SK-N-SH treated with all-trans-retinoic acid at 6 μM for 48 hours (cell line): ENCODE results near the gene COL5A2.

ENCODE experiments used
- ATAC-seq: fragments of 200-7000 bp; cut with Tn5 transposase; 3 replicates; pipeline ENCODE4 v1.9.1; 2020; ENCODE audit warnings: mild to moderate bottlenecking, moderate library complexity
- BACH2 ChIP-seq: fragments of 250-450 bp; sonication (Bioruptor Pico); IDR thresholded peaks from 2 replicates; pipeline ENCODE4 v1.9.0; 2021; ENCODE audit warnings: mild to moderate bottlenecking, borderline replicate concordance
- CREB5 ChIP-seq: fragments of 250-450 bp; sonication (Bioruptor Pico); IDR thresholded peaks from 2 replicates; pipeline ENCODE4 v1.5.1; 2020; ENCODE audit warnings: low read depth, mild to moderate bottlenecking, moderate library complexity
- CSDC2 ChIP-seq: fragments of 250-450 bp; sonication (Bioruptor Pico); IDR thresholded peaks from 2 replicates; pipeline ENCODE4 v1.5.0; 2020; ENCODE audit warnings: mild to moderate bottlenecking, moderate library complexity
- ESRRG ChIP-seq: fragments of 250-450 bp; sonication (Bioruptor Pico); IDR thresholded peaks from 2 replicates; pipeline ENCODE4 v1.6.1; 2021; ENCODE audit warnings: mild to moderate bottlenecking
- GLIS3 ChIP-seq: fragments of 250-450 bp; sonication (Bioruptor Pico); IDR thresholded peaks from 2 replicates; pipeline ENCODE4 v1.5.0; 2020; ENCODE audit warnings: mild to moderate bottlenecking, moderate library complexity
- ISL1 ChIP-seq: fragments of 250-450 bp; sonication (Bioruptor Pico); IDR thresholded peaks from 2 replicates; pipeline ENCODE4 v2.1.2; 2022; ENCODE audit warnings: mild to moderate bottlenecking, moderate library complexity
- PATZ1 ChIP-seq: fragments of 250-450 bp; sonication (Bioruptor Pico); IDR thresholded peaks from 2 replicates; pipeline ENCODE4 v1.8.0; 2020; ENCODE audit warnings: mild to moderate bottlenecking, moderate library complexity, borderline replicate concordance
- PPARA ChIP-seq: fragments of 250-450 bp; sonication (Bioruptor Pico); IDR thresholded peaks from 2 replicates; pipeline ENCODE4 v1.5.0; 2020; ENCODE audit warnings: mild to moderate bottlenecking, borderline replicate concordance
- RARB ChIP-seq: fragments of 250-450 bp; sonication (Bioruptor Pico); IDR thresholded peaks from 2 replicates; pipeline ENCODE4 v1.8.0; 2021; ENCODE audit warnings: mild to moderate bottlenecking, moderate library complexity
- SNAI2 ChIP-seq: fragments of 250-450 bp; sonication (Bioruptor Pico); IDR thresholded peaks from 2 replicates; pipeline ENCODE4 v1.5.0; 2020; ENCODE audit warnings: mild to moderate bottlenecking, moderate library complexity
- TCF4 ChIP-seq: fragments of 250-450 bp; sonication (Bioruptor Pico); IDR thresholded peaks from 2 replicates; pipeline ENCODE4 v1.8.0; 2021; ENCODE audit warnings: mild to moderate bottlenecking, moderate library complexity, borderline replicate concordance
- TOX ChIP-seq: fragments of 250-450 bp; sonication (Bioruptor Pico); IDR thresholded peaks from 2 replicates; pipeline ENCODE4 v1.8.0; 2021; ENCODE audit warnings: mild to moderate bottlenecking, moderate library complexity, borderline replicate concordance
- ZC3H10 ChIP-seq: fragments of 250-450 bp; sonication (Bioruptor Pico); IDR thresholded peaks from 2 replicates; pipeline ENCODE4 v1.5.1; 2021; ENCODE audit warnings: mild to moderate bottlenecking, moderate library complexity
- ZFP3 ChIP-seq: fragments of 250-450 bp; sonication (Bioruptor Pico); IDR thresholded peaks from 2 replicates; pipeline ENCODE4 v1.5.0; 2020; ENCODE audit warnings: mild to moderate bottlenecking, moderate library complexity
- ZFP30 ChIP-seq: fragments of 450-650 bp; formaldehyde crosslinking; IDR thresholded peaks from 2 replicates; pipeline ENCODE4 v1.5.0; 2022; ENCODE audit warnings: mild to moderate bottlenecking, moderate library complexity
- ZNF565 ChIP-seq: fragments of 450-650 bp; formaldehyde crosslinking; conservative IDR thresholded peaks from 2 replicates; pipeline ENCODE4 v1.5.0; 2020; ENCODE audit warnings: low read depth, mild to moderate bottlenecking, moderate library complexity
- ZNF8 ChIP-seq: fragments of 450-650 bp; formaldehyde crosslinking; IDR thresholded peaks from 2 replicates; pipeline ENCODE4 v1.5.0; 2020; ENCODE audit warnings: mild to moderate bottlenecking, moderate library complexity
- TF ChIP-seq, protein P1 (sequence below): fragments of 250-450 bp; sonication (Bioruptor Pico); IDR thresholded peaks from 2 replicates; pipeline ENCODE4 v1.5.0; 2020; ENCODE audit warnings: mild to moderate bottlenecking, moderate library complexity
- TF ChIP-seq, protein P2 (sequence below): fragments of 250-450 bp; sonication (Bioruptor Pico); IDR thresholded peaks from 2 replicates; pipeline ENCODE4 v1.8.0; 2021; ENCODE audit warnings: low read depth, mild to moderate bottlenecking, moderate library complexity, borderline replicate concordance

The COL5A2 gene

GRCh38 chr2:189124175-189124574, 55.4 kb downstream of the COL5A2 start:
- TF ChIP-seq ISL1 (CRISPR knock-in tag), result peak; percentile 48
- TF ChIP-seq ZFP30 (CRISPR knock-in tag), result no peak
- no peak for TF ChIP-seq ZNF8 (CRISPR knock-in tag)
- ATAC-seq, result peak; percentile 71

DNA sequence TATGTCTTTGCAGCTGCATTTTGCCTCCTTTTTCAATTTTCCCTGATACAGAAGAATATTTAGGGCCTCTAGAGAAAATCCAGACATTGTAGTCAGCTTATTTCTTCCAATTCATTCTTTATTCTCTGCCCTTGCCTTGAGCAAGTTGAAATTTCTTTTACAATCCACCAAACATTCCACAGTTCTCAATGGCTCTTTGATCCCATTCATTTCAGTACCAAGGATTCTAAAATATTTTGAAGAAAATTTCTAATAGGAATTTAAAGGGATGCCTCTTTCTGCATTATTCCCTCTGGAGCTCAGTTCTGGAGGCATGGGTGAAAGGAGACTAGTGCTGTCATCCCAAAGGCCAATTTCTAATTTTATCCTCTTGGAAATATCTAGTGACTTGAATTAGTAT, 61.2 kb downstream of the COL5A2 start:
- TF ChIP-seq PPARA (CRISPR knock-in tag), result no peak
- TF ChIP-seq TOX (CRISPR knock-in tag), result no peak
- TF ChIP-seq PATZ1 (CRISPR knock-in tag), result no peak
- TF ChIP-seq ZFP3 (CRISPR knock-in tag), result no peak
- TF ChIP-seq ESRRG (CRISPR knock-in tag), result no peak
- no peak for TF ChIP-seq CREB5 (CRISPR knock-in tag)
- TF ChIP-seq SNAI2 (CRISPR knock-in tag), result no peak
- TF ChIP-seq BACH2 (CRISPR knock-in tag), result no peak

DNA sequence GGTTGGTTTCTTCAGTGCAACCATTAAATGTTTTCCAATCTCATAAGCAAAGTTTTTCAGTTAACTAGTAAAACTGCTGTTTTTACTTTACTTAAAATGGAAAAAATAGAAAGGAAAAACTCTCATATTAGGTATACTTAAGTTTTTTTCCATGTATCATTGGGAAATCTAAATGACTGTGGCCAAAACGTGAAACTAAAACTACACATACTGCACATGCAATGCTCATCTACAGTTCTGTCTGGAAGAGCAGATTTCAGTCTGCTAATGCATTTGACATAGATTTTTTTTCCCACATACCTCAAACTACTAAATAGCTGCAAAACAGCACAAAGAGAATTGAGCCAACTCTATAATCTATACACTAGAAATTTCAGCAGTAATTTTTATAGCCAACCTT, 62.6 kb downstream of the COL5A2 start:
- peak; percentile 36; the same call in 2 of the 3 replicates for ATAC-seq
- no peak for TF ChIP-seq RARB (CRISPR knock-in tag)
- no peak for TF ChIP-seq ZNF8 (CRISPR knock-in tag)
- no peak for TF ChIP-seq PATZ1 (CRISPR knock-in tag)
- TF ChIP-seq ESRRG (CRISPR knock-in tag), result no peak
- TF ChIP-seq CSDC2 (CRISPR knock-in tag), result no peak
- TF ChIP-seq GLIS3 (CRISPR knock-in tag), result no peak
- TF ChIP-seq, protein P1, sequence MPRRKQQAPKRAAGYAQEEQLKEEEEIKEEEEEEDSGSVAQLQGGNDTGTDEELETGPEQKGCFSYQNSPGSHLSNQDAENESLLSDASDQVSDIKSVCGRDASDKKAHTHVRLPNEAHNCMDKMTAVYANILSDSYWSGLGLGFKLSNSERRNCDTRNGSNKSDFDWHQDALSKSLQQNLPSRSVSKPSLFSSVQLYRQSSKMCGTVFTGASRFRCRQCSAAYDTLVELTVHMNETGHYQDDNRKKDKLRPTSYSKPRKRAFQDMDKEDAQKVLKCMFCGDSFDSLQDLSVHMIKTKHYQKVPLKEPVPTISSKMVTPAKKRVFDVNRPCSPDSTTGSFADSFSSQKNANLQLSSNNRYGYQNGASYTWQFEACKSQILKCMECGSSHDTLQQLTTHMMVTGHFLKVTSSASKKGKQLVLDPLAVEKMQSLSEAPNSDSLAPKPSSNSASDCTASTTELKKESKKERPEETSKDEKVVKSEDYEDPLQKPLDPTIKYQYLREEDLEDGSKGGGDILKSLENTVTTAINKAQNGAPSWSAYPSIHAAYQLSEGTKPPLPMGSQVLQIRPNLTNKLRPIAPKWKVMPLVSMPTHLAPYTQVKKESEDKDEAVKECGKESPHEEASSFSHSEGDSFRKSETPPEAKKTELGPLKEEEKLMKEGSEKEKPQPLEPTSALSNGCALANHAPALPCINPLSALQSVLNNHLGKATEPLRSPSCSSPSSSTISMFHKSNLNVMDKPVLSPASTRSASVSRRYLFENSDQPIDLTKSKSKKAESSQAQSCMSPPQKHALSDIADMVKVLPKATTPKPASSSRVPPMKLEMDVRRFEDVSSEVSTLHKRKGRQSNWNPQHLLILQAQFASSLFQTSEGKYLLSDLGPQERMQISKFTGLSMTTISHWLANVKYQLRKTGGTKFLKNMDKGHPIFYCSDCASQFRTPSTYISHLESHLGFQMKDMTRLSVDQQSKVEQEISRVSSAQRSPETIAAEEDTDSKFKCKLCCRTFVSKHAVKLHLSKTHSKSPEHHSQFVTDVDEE (CRISPR knock-in tag), result no peak
- no peak for TF ChIP-seq TCF4 (CRISPR knock-in tag)

More for the DNA sequence above, 61.2 kb downstream of the COL5A2 start:
- no peak for ATAC-seq

DNA sequence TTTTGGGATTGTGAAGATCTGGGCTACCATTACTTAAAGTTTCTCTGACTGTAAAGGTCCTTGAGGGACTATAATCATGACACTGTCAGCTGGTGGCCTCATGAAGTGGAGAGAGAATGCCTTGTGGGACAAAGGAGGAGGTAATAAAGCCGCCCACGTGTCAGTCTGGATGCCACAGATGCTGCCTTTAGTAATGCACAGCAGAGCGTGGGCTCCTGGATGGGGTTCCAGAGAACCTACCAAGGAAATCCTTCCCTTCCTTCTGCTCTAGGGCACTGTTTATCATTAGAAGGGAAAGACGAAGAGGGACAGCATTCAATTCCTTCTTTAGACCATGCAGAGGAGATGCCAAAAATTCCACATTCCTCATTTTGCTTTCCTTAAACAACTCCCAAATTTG, 63.5 kb downstream of the COL5A2 start:
- ATAC-seq, result peak; percentile 25
- TF ChIP-seq, protein P2, sequence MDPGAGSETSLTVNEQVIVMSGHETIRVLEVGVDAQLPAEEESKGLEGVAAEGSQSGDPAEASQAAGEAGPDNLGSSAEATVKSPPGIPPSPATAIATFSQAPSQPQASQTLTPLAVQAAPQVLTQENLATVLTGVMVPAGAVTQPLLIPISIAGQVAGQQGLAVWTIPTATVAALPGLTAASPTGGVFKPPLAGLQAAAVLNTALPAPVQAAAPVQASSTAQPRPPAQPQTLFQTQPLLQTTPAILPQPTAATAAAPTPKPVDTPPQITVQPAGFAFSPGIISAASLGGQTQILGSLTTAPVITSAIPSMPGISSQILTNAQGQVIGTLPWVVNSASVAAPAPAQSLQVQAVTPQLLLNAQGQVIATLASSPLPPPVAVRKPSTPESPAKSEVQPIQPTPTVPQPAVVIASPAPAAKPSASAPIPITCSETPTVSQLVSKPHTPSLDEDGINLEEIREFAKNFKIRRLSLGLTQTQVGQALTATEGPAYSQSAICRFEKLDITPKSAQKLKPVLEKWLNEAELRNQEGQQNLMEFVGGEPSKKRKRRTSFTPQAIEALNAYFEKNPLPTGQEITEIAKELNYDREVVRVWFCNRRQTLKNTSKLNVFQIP, result no peak
- no peak for TF ChIP-seq ZC3H10 (CRISPR knock-in tag)
- no peak for TF ChIP-seq PPARA (CRISPR knock-in tag)
- no peak for TF ChIP-seq ZNF565 (CRISPR knock-in tag)
- TF ChIP-seq ZFP30 (CRISPR knock-in tag), result no peak
- TF ChIP-seq CSDC2 (CRISPR knock-in tag), result no peak
- no peak for TF ChIP-seq PATZ1 (CRISPR knock-in tag)
- TF ChIP-seq GLIS3 (CRISPR knock-in tag), result no peak
- no peak for TF ChIP-seq ISL1 (CRISPR knock-in tag)
- no peak for TF ChIP-seq SNAI2 (CRISPR knock-in tag)
- TF ChIP-seq RARB (CRISPR knock-in tag), result no peak
